Upper lobe of left lung (tissue), 4 donors: ENCODE data around the gene FAM185A.
"Not testable (repeated sequence)": the region's sequence is repeated elsewhere in the genome, so short reads cannot be mapped to it uniquely, and the experiment has no call there.

ENCODE experiments used
- EP300 ChIP-seq, 4 donors: sonication (generic); formaldehyde crosslinking; IDR thresholded peaks; one replicate each; pipeline ENCODE4 v1.5.1; 2017; ENCODE audit warnings: antibody characterized with exemption in 4 of 4, control low read depth in 2 of 4
- POLR2AphosphoS5 ChIP-seq, 2 donors: sonication (generic); formaldehyde crosslinking; IDR thresholded peaks; one replicate each; pipeline ENCODE4 v1.5.1; 2017; ENCODE audit warnings: antibody characterized with exemption in 2 of 2
- TF ChIP-seq, protein P1 (sequence below), 6 experiments: fragments of 450-650 bp in 4 of 6; fragments of 200-600 bp in 2 of 6; sonication (generic) in 2 of 6; IDR thresholded peaks; one replicate each; pipeline ENCODE4 v1.5.1; 2016 to 2019; ENCODE audit warnings: antibody characterized with exemption in 6 of 6

- TF ChIP-seq, protein P1, sequence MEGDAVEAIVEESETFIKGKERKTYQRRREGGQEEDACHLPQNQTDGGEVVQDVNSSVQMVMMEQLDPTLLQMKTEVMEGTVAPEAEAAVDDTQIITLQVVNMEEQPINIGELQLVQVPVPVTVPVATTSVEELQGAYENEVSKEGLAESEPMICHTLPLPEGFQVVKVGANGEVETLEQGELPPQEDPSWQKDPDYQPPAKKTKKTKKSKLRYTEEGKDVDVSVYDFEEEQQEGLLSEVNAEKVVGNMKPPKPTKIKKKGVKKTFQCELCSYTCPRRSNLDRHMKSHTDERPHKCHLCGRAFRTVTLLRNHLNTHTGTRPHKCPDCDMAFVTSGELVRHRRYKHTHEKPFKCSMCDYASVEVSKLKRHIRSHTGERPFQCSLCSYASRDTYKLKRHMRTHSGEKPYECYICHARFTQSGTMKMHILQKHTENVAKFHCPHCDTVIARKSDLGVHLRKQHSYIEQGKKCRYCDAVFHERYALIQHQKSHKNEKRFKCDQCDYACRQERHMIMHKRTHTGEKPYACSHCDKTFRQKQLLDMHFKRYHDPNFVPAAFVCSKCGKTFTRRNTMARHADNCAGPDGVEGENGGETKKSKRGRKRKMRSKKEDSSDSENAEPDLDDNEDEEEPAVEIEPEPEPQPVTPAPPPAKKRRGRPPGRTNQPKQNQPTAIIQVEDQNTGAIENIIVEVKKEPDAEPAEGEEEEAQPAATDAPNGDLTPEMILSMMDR (IDR thresholded peaks at IDR 0.05) = not testable (repeated sequence)
- TF ChIP-seq EP300, POLR2AphosphoS5 (IDR thresholded peaks at IDR 0.05): not testable (repeated sequence)
These were observed 33.9 kb upstream of the FAM185A start for GRCh38 chr7:102714774-102715522.
